Gastrocnemius medialis (tissue), 4 donors: ENCODE results near the gene RGS1.

Experiments used
- POLR2A ChIP-seq, 2 donors: fragments of 450-650 bp; IDR thresholded peaks; one replicate each; pipeline ENCODE4 v1.6.1; 2017; ENCODE audit warnings: antibody characterized with exemption in 2 of 2, mild to moderate bottlenecking in 2 of 2, moderate library complexity in 2 of 2
- TF ChIP-seq, protein P1 (sequence below), 5 experiments: fragments of 450-650 bp in 3 of 5; fragments of 200-600 bp in 2 of 5; sonication (generic) in 2 of 5; IDR thresholded peaks in 4 of 5; conservative IDR thresholded peaks in 1 of 5; 1 replicate in 4 of 5; 2 replicates in 1 of 5; pipeline ENCODE4 v1.5.1; 2016 to 2019; ENCODE audit warnings: antibody characterized with exemption in 5 of 5, mild to moderate bottlenecking in 3 of 5, moderate library complexity in 3 of 5

DNA sequence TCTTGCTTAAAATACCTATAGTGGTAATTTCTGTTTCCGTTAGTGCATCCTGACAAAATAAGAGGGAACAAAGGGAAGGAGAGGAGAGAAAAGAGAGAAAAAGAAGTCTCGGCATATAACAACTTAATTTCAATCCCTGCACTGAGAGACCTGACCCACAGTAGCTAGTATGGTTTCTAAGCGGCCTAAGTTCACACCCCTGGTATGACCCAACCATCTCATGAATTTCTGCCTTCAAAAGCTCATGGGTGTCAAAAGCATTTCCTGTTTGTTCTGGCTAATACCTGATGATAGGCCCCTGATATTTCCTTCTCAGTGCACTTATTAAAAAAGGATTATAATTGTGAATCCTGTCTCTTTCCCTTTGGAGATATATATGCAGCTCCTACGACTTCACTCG lies 32.1 kb upstream of the RGS1 start:
- TF ChIP-seq, protein P1, sequence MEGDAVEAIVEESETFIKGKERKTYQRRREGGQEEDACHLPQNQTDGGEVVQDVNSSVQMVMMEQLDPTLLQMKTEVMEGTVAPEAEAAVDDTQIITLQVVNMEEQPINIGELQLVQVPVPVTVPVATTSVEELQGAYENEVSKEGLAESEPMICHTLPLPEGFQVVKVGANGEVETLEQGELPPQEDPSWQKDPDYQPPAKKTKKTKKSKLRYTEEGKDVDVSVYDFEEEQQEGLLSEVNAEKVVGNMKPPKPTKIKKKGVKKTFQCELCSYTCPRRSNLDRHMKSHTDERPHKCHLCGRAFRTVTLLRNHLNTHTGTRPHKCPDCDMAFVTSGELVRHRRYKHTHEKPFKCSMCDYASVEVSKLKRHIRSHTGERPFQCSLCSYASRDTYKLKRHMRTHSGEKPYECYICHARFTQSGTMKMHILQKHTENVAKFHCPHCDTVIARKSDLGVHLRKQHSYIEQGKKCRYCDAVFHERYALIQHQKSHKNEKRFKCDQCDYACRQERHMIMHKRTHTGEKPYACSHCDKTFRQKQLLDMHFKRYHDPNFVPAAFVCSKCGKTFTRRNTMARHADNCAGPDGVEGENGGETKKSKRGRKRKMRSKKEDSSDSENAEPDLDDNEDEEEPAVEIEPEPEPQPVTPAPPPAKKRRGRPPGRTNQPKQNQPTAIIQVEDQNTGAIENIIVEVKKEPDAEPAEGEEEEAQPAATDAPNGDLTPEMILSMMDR (IDR thresholded peaks at IDR 0.05 in 4 of 5, conservative IDR thresholded peaks at IDR 0.05 in 1 of 5), result no peak
- TF ChIP-seq POLR2A (IDR thresholded peaks at IDR 0.05), result no peak
